HuH-7.5 (cell line): ENCODE measurements around the gene PRSS37.

ENCODE experiments used
- DNase-seq: peaks from one replicate; pipeline ENCODE4 v3.0.0; 2011; ENCODE audit warnings: low spot score

The PRSS37 gene

DNA sequence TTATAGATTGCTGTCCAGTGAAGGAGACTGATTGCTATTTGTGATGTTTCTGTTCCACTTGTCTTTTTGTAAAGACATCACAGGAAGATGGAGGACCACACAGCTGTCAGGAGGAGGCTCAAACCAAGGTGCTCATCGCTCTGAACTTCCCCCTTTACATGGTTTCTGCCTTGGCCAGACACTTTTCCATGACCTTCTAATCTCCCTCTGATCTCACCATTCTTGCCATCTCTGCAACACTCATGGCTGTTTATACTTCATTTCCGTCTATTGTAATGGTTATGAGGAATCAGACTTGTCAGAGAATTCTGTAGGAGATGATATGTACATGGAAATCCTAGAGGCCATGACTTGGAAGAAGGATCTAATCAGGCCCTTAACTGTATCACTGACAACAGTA, 53.0 kb downstream of the PRSS37 start:
- DNase-seq = no peak
